ENCODE measurements around the gene CADM4. TPM values are rescaled to one million over a fixed set of nuclear protein-coding genes. Genes with fewer than 3 reads are reported as not detected.

Gene CADM4
- total and polyA plus RNA-seq, 4 donors = 5.9 to 12.2 (median 7.5) TPM

DNA sequence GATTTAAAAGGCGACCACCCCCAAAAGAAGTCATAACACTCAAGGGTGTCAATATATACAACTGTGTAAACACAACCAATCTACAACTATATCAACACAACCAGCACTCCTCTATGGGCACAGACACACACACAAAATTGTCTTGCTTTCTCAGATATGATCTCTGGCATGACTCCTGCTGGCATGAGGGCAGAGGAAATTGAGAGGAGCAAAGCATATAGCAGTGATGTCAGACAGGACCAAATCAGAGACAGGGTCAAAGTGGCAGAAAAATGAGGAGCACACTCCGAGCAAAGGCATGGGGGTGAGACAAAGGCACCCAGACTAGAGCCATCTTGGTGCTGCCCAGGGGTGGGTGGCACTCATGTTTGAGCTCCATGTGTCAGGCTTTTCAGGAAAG lies 53.3 kb downstream of the CADM4 start:
- H3K9me3 ChIP-seq (ENCODE audit: control insufficient read depth in 4 of 4, insufficient read depth in 3 of 4, low read length in 3 of 4) = peaks cover 0 to 2% (median 0%) of the 10 kb centered on the region in 4 donors
- H3K4me1 ChIP-seq (ENCODE audit: control insufficient read depth in 5 of 5, insufficient read depth in 5 of 5, low read length in 5 of 5) = peaks cover 0 to 10% (median 7%) of the 10 kb centered on the region in 5 donors
- WGBS, 2 donors = 61 to 79% methylated on average over 2 of the region's 2 CpGs
- H3K27me3 ChIP-seq (ENCODE audit: control insufficient read depth in 3 of 3, insufficient read depth in 3 of 3, low read length in 2 of 3) = no peaks in the 10 kb centered on the region
- no peak overlapping the region for H3K4me3 ChIP-seq
- peaks cover 0 to 11% (median 5%) of the 10 kb centered on the region in 4 donors for H3K36me3 ChIP-seq (ENCODE audit: control insufficient read depth in 4 of 4, insufficient read depth in 4 of 4, low read length in 4 of 4)
- ATAC-seq (ENCODE audit: insufficient read depth, low FRiP score) (no peak), DNase-seq (no peak)
- TF ChIP-seq CTCF (IDR thresholded peaks at IDR 0.05; ENCODE audit: control extremely low read depth, extremely low read depth) = no peak
- no peak overlapping the region for H3K27ac ChIP-seq (ENCODE audit: low read depth in 1 of 2, low read length in 1 of 2)
- no peak overlapping the region for H3K9ac ChIP-seq (ENCODE audit: insufficient read depth in 1 of 2, low read length in 2 of 2)

- Histone ChIP-seq H3K27ac (ENCODE audit: low read depth in 1 of 2, low read length in 1 of 2) (no peak overlapping the region), H3K9me3 (ENCODE audit: control insufficient read depth in 4 of 4, insufficient read depth in 3 of 4, low read length in 3 of 4) (peaks cover 0 to 2% (median 0%) of the 10 kb centered on the region in 4 donors), H3K36me3 (ENCODE audit: control insufficient read depth in 4 of 4, insufficient read depth in 4 of 4, low read length in 4 of 4) (peaks cover 0 to 6% (median 5%) of the 10 kb centered on the region in 4 donors), H3K27me3 (ENCODE audit: control insufficient read depth in 3 of 3, insufficient read depth in 3 of 3, low read length in 2 of 3) (no peaks in the 10 kb centered on the region), H3K4me3 (no peak overlapping the region), H3K9ac (ENCODE audit: insufficient read depth in 1 of 2, low read length in 2 of 2) (no peak overlapping the region), H3K4me1 (ENCODE audit: control insufficient read depth in 5 of 5, insufficient read depth in 5 of 5, low read length in 5 of 5) (peaks cover 0 to 22% (median 11%) of the 10 kb centered on the region in 5 donors)
- DNase-seq = no peak
- no peak for TF ChIP-seq CTCF (IDR thresholded peaks at IDR 0.05; ENCODE audit: control extremely low read depth, extremely low read depth)
- 97 to 100% methylated on average over 1 of the region's 1 CpG for WGBS, 2 donors
- ATAC-seq (ENCODE audit: insufficient read depth, low FRiP score) = no peak
These were observed 55.2 kb downstream of the CADM4 start for GRCh38 chr19:43584484-43584883.

DNA sequence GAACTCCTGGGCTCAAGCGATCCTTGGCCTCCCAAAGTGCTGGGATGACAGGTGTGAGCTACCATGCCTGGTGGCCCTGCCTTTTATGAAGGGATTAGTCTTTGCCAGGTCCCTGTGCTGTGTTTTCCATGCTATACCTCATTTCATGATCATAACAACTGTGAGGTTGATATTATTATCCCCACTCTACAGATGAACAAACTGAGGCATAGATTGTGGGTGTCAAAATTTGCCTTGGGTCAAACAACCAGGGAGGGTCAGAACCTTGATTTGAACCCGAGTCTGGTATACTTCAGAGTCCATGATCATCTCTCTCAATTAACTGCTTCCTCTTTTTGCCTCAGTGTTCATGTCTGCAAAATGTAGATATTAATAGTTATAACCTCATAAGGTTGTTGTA lies 57.2 kb downstream of the CADM4 start:
- WGBS, 2 donors = 89 to 95% methylated on average over 2 of the region's 2 CpGs
- TF ChIP-seq CTCF (IDR thresholded peaks at IDR 0.05; ENCODE audit: control extremely low read depth, extremely low read depth) = no peak
- Histone ChIP-seq H3K27me3 (ENCODE audit: control insufficient read depth in 3 of 3, insufficient read depth in 3 of 3, low read length in 2 of 3) (no peaks in the 10 kb centered on the region), H3K9me3 (ENCODE audit: control insufficient read depth in 4 of 4, insufficient read depth in 3 of 4, low read length in 3 of 4) (peaks cover 0 to 2% (median 0%) of the 10 kb centered on the region in 4 donors), H3K27ac (ENCODE audit: low read depth in 1 of 2, low read length in 1 of 2) (no peak overlapping the region), H3K9ac (ENCODE audit: insufficient read depth in 1 of 2, low read length in 2 of 2) (no peak overlapping the region), H3K4me1 (ENCODE audit: control insufficient read depth in 5 of 5, insufficient read depth in 5 of 5, low read length in 5 of 5) (peaks cover 0 to 22% (median 11%) of the 10 kb centered on the region in 5 donors), H3K36me3 (ENCODE audit: control insufficient read depth in 4 of 4, insufficient read depth in 4 of 4, low read length in 4 of 4) (peaks cover 0 to 6% (median 4%) of the 10 kb centered on the region in 4 donors), H3K4me3 (no peak overlapping the region)
- DNase-seq (no peak), ATAC-seq (ENCODE audit: insufficient read depth, low FRiP score) (no peak)

DNA sequence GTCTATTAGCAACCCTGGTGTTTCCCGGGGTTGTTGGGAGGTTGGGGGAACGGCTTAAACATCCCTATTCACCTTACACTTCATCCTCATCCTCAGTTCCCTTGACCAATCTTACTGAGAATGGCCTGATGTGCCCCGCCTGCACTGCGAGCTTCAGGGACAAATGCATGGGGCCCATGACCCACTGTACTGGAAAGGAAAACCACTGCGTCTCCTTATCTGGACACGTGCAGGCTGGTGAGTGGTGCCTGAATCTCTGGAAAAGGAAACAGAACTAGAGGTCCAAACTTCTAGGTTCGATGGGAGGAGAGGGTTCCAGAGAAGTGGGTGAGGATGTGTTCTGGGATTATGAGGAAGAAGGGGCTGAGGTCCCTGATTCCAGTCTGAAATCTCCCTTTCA lies 58.2 kb downstream of the CADM4 start:
- H3K4me3 ChIP-seq = no peak overlapping the region
- H3K9ac ChIP-seq (ENCODE audit: insufficient read depth in 1 of 2, low read length in 2 of 2) = peak overlapping the region; percentile 27 to 73
- H3K9me3 ChIP-seq (ENCODE audit: control insufficient read depth in 4 of 4, insufficient read depth in 3 of 4, low read length in 3 of 4) = peaks cover 0 to 1% (median 0%) of the 10 kb centered on the region in 4 donors
- H3K36me3 ChIP-seq (ENCODE audit: control insufficient read depth in 4 of 4, insufficient read depth in 4 of 4, low read length in 4 of 4) = peaks cover 0 to 5% (median 1%) of the 10 kb centered on the region in 4 donors
- ATAC-seq (ENCODE audit: insufficient read depth, low FRiP score) (no peak), DNase-seq (no peak)
- WGBS, 2 donors = 64 to 69% methylated on average over 7 of the region's 7 CpGs
- H3K27ac ChIP-seq (ENCODE audit: low read depth in 1 of 2, low read length in 1 of 2) = no peak overlapping the region
- H3K4me1 ChIP-seq (ENCODE audit: control insufficient read depth in 5 of 5, insufficient read depth in 5 of 5, low read length in 5 of 5) = peaks cover 0 to 22% (median 10%) of the 10 kb centered on the region in 5 donors
- no peaks in the 10 kb centered on the region for H3K27me3 ChIP-seq (ENCODE audit: control insufficient read depth in 3 of 3, insufficient read depth in 3 of 3, low read length in 2 of 3)
- TF ChIP-seq CTCF (IDR thresholded peaks at IDR 0.05; ENCODE audit: control extremely low read depth, extremely low read depth) = no peak
